Umbilical cord (tissue), 2 donors: ENCODE data around the gene HRAS. TPM values are rescaled to one million over a fixed set of nuclear protein-coding genes. Genes with fewer than 3 reads are reported as not detected.

Source experiments
- DNase-seq: peaks from one replicate; pipeline ENCODE4 v3.0.0-alpha.2; 2015; ENCODE audit warnings: low spot score
- total RNA-seq: library from RNA; depleted of rRNA; stranded (reverse); fragments of >200 nt; gene quantifications from one replicate; pipeline ENCODE4 v1.2.3, GENCODE V29; 2014; ENCODE audit warnings: low replicate concordance; ENCODE audit not compliant: insufficient read depth

Gene HRAS
- total RNA-seq, 1 donor from 2014 or later, result 46.5 TPM

- no peak for DNase-seq
Measured at GRCh38 chr11:567629-568292, 32.4 kb upstream of the HRAS start.

- no peak for DNase-seq
Measured at GRCh38 chr11:567011-567628, 31.7 kb upstream of the HRAS start.

GRCh38 chr11:565921-566509 is 30.6 kb upstream of the HRAS start:
- DNase-seq, result no peak

- peak; percentile 59 for DNase-seq
Measured at GRCh38 chr11:563812-564578, 28.6 kb upstream of the HRAS start.

- DNase-seq, result no peak
Measured at GRCh38 chr11:563066-563811, 27.9 kb upstream of the HRAS start.

GRCh38 chr11:562046-562645 is 26.8 kb upstream of the HRAS start:
- no peak for DNase-seq

- no peak for DNase-seq
Measured at GRCh38 chr11:561148-562003, 26.0 kb upstream of the HRAS start.

GRCh38 chr11:560305-561147 is 25.1 kb upstream of the HRAS start, which contains the start of the genes LMNTD2 and RASSF7:
Gene LMNTD2, minus strand, starts transcription at chr11:560738. Its CDS starts 22 bp downstream, at chr11:560716.
Gene RASSF7, plus strand, starts transcription at chr11:560970. Its CDS starts 799 bp downstream, at chr11:561769.
- peak; percentile 88 for DNase-seq

GRCh38 chr11:559712-560304 is 24.4 kb upstream of the HRAS start:
- no peak for DNase-seq

GRCh38 chr11:559020-559620 is 23.7 kb upstream of the HRAS start:
- DNase-seq, result no peak

- DNase-seq, result no peak
Measured at GRCh38 chr11:558503-558902, 23.1 kb upstream of the HRAS start.

GRCh38 chr11:557328-558132 is 22.2 kb upstream of the HRAS start:
- no peak for DNase-seq

- no peak for DNase-seq
Measured at GRCh38 chr11:556662-557256, 21.4 kb upstream of the HRAS start.

- DNase-seq, result no peak
Measured at GRCh38 chr11:555780-556661, 20.6 kb upstream of the HRAS start.

- no peak for DNase-seq
Measured at GRCh38 chr11:555227-555779, 19.9 kb upstream of the HRAS start.
